A549 (cell line): ENCODE measurements around the gene CAPN9. TPM values are rescaled to one million over a fixed set of nuclear protein-coding genes. Genes with fewer than 3 reads are reported as not detected.

ENCODE experiments used
- ATAC-seq, 2 experiments: fragments of 200-7000 bp in 1 of 2; fragments of >200 bp in 1 of 2; cut with Nextera tagmentation in 1 of 2; cut with Tn5 transposase in 1 of 2; 3 replicates each; pipeline versions ENCODE4 v1.8.0 to v1.9.1; 2018 to 2020; ENCODE audit warnings: mild to moderate bottlenecking in 1 of 2, moderate library complexity in 1 of 2
- CTCF ChIA-PET: fragments of 300-600 bp; sonication (Branson Sonifier 250); formaldehyde crosslinking; extraction: SDS; loops from one replicate; lab custom pipeline; 2021; ENCODE audit warnings: antibody characterized with exemption, inconsistent platforms; lab: Yijun Ruan, JAX
- POLR2A ChIA-PET: fragments of 350-600 bp; formaldehyde crosslinking; extraction: SDS; loops from one replicate; lab custom pipeline; 2021; ENCODE audit warnings: antibody characterized with exemption, inconsistent platforms; lab: Yijun Ruan, JAX
- DNase-seq, 2 experiments: peaks; one replicate each; pipeline versions ENCODE4 v3.0.0 to v3.0.0-alpha.2; 2011 to 2016; ENCODE audit warnings: low read depth in 1 of 2, low spot score in 1 of 2
- FAIRE-seq: peaks from 2 replicates; lab custom pipeline; 2011; peaks lifted over from hg19 to GRCh38; lab: Jason Lieb, UNC
- H3K27ac ChIP-seq, 2 experiments: fragments of >200 bp; sonication (Bioruptor Twin); formaldehyde crosslinking; 3 replicates each; pipeline ENCODE4 v1.5.1; 2016 to 2017
- H3K4me1 ChIP-seq: fragments of >200 bp; sonication (Bioruptor Twin); formaldehyde crosslinking; 3 replicates; pipeline ENCODE4 v1.6.1; 2016
- H3K4me2 ChIP-seq: fragments of >200 bp; sonication (Bioruptor Twin); formaldehyde crosslinking; 3 replicates; pipeline ENCODE4 v1.6.1; 2016
- H3K4me3 ChIP-seq: fragments of >200 bp; sonication (Bioruptor Twin); formaldehyde crosslinking; 3 replicates; pipeline ENCODE4 v1.5.1; 2016
- H3K9me3 ChIP-seq: fragments of >200 bp; sonication (Bioruptor Twin); formaldehyde crosslinking; 3 replicates; pipeline ENCODE4 v1.6.1; 2016
- CHD4 ChIP-seq: fragments of 200-600 bp; sonication (generic); IDR thresholded peaks from 2 replicates; pipeline ENCODE4 v1.6.1; 2016; ENCODE audit warnings: antibody characterized with exemption, mild to moderate bottlenecking, borderline replicate concordance
- E2F6 ChIP-seq: IDR thresholded peaks from 2 replicates; pipeline ENCODE4 v1.6.1; 2012; ENCODE audit warnings: low read depth, borderline replicate concordance
- ELK1 ChIP-seq: fragments of 150-350 bp; IDR thresholded peaks from 2 replicates; pipeline ENCODE4 v1.6.1; 2014; ENCODE audit warnings: low read depth, mild to moderate bottlenecking, low read length
- ESRRA ChIP-seq: fragments of 150-350 bp; IDR thresholded peaks from 2 replicates; pipeline ENCODE4 v1.6.1; 2014; ENCODE audit warnings: mild to moderate bottlenecking, low read length, borderline replicate concordance
- FOXS1 ChIP-seq: fragments of 250-450 bp; sonication (Bioruptor Pico); IDR thresholded peaks from 2 replicates; pipeline ENCODE4 v1.5.0; 2020; ENCODE audit warnings: mild to moderate bottlenecking, moderate library complexity
- HMGXB4 ChIP-seq: fragments of 250-450 bp; sonication (Bioruptor Pico); IDR thresholded peaks from 2 replicates; pipeline ENCODE4 v1.5.0; 2021; ENCODE audit warnings: mild to moderate bottlenecking, moderate library complexity, borderline replicate concordance
- HOXA7 ChIP-seq: fragments of 250-450 bp; sonication (Bioruptor Pico); IDR thresholded peaks from 2 replicates; pipeline ENCODE4 v1.5.0; 2020; ENCODE audit warnings: mild to moderate bottlenecking, moderate library complexity
- HOXB13 ChIP-seq: fragments of 250-450 bp; sonication (Bioruptor Pico); IDR thresholded peaks from 2 replicates; pipeline ENCODE4 v1.5.0; 2020; ENCODE audit warnings: low read depth, mild to moderate bottlenecking, moderate library complexity
- JUNB ChIP-seq: fragments of >200 bp; sonication (Bioruptor Twin); formaldehyde crosslinking; IDR thresholded peaks from 2 replicates; pipeline ENCODE4 v1.6.1; 2016
- KDM1A ChIP-seq: fragments of 200-600 bp; sonication (generic); IDR thresholded peaks from 2 replicates; pipeline ENCODE4 v1.6.1; 2016; ENCODE audit warnings: low read depth, mild to moderate bottlenecking
- KDM5A ChIP-seq: fragments of 200-600 bp; sonication (generic); IDR thresholded peaks from 2 replicates; pipeline ENCODE4 v1.6.1; 2016; ENCODE audit warnings: antibody characterized with exemption, mild to moderate bottlenecking
- NFE2L2 ChIP-seq: fragments of 150-350 bp; conservative IDR thresholded peaks from 2 replicates; pipeline ENCODE4 v1.6.1; 2014; ENCODE audit warnings: low read length
- NPAS2 ChIP-seq: fragments of 250-450 bp; sonication (Bioruptor Pico); IDR thresholded peaks from 2 replicates; pipeline ENCODE4 v1.8.0; 2022; ENCODE audit warnings: mild to moderate bottlenecking, moderate library complexity, borderline replicate concordance
- NR3C1 ChIP-seq: fragments of >200 bp; sonication (Bioruptor Twin); formaldehyde crosslinking; IDR thresholded peaks from 3 replicates; pipeline ENCODE4 v1.6.1; 2017
- PHF8 ChIP-seq: fragments of 200-600 bp; sonication (generic); IDR thresholded peaks from 2 replicates; pipeline ENCODE4 v1.6.1; 2016; ENCODE audit warnings: low read depth, mild to moderate bottlenecking, antibody characterized with exemption, moderate library complexity, borderline replicate concordance
- POLR2AphosphoS2 ChIP-seq: conservative IDR thresholded peaks from 2 replicates; pipeline ENCODE4 v1.6.1; 2012; ENCODE audit warnings: low read length, improper control_type of control experiment, inconsistent platforms
- RCOR1 ChIP-seq: fragments of 150-350 bp; IDR thresholded peaks from 2 replicates; pipeline ENCODE4 v1.6.1; 2014; ENCODE audit warnings: antibody characterized with exemption, low read length, low read depth
- TP53 ChIP-seq: fragments of 250-450 bp; sonication (Bioruptor Pico); IDR thresholded peaks from 2 replicates; pipeline ENCODE4 v1.5.0; 2021; ENCODE audit warnings: mild to moderate bottlenecking, moderate library complexity
- ZC3H11A ChIP-seq: fragments of 450-650 bp; IDR thresholded peaks from 2 replicates; pipeline ENCODE4 v1.6.1; 2014; ENCODE audit warnings: antibody characterized with exemption, mild to moderate bottlenecking
- ZSCAN20 ChIP-seq: fragments of 250-450 bp; sonication (Bioruptor Pico); IDR thresholded peaks from 2 replicates; pipeline ENCODE4 v1.8.0; 2022; ENCODE audit warnings: mild to moderate bottlenecking, moderate library complexity
- WGBS: methylation state at CpG from one replicate; pipeline ENCODE4 v1.1.6; 2017; ENCODE audit errors: missing lambda C conversion rate; 5-methylcytosine and 5-hydroxymethylcytosine counted together
- polyA plus RNA-seq, 4 experiments: library from polyadenylated mRNA; depleted of rRNA in 3 of 4; stranded (reverse); fragments of >200 nt; fragmentation: RNase III in 1 of 4; extraction: RNeasy Plus Mini Kit Qiagen cat#74134 plus additional on column Dnase treatment in 1 of 4; gene quantifications; 2 replicates in 3 of 4; 3 replicates in 1 of 4; pipeline ENCODE4 v1.2.3, GENCODE V29; 2011 to 2017

CAPN9 gene
- polyA plus RNA-seq, 2 of the 4 experiments (the other 2 are of a cell fraction) = not detected

- CTCF ChIA-PET = interaction anchor here (2.1 kb wide), 1 partner anchor 9 kb away, joined by 8 read pairs; no protein-coding TSS in a partner anchor
Observed at GRCh38 chr1:230753191-230753585, 6.0 kb downstream of the CAPN9 start.

GRCh38 chr1:230753586-230754251 lies 6.5 kb downstream of the CAPN9 start:
- Histone ChIP-seq H3K27ac (no peak overlapping the region), H3K9me3 (no peaks in the 10 kb centered on the region), H3K4me1 (no peaks in the 10 kb centered on the region), H3K4me2 (no peak overlapping the region), H3K4me3 (no peak overlapping the region)
- DNase-seq (no peak), FAIRE-seq (no peak), ATAC-seq (peak in 1 of 2 experiments; percentile 60; a peak in 3 of 6 replicates)
- ChIA-PET CTCF (interaction anchor here (2.1 kb wide), 1 partner anchor 9 kb away, joined by 8 read pairs; no protein-coding TSS in a partner anchor), POLR2A (no interaction called here)
- WGBS = 67% methylated on average over 23 of the region's 24 CpGs
- TF ChIP-seq HOXB13 (no peak), E2F6 (no peak), ZC3H11A (no peak), CHD4 (no peak), HMGXB4 (CRISPR knock-in tag) (no peak), JUNB (no peak), KDM5A (no peak), ZSCAN20 (CRISPR knock-in tag) (no peak), ESRRA (no peak), HOXA7 (CRISPR knock-in tag) (no peak)

More at GRCh38 chr1:230753191-230753585, 6.0 kb downstream of the CAPN9 start:
- 91% methylated on average over 5 of the region's 5 CpGs for WGBS
- Histone ChIP-seq H3K27ac (no peak overlapping the region), H3K4me1 (no peaks in the 10 kb centered on the region), H3K9me3 (no peaks in the 10 kb centered on the region)
- TF ChIP-seq ELK1 (no peak), NPAS2 (CRISPR knock-in tag) (no peak), FOXS1 (CRISPR knock-in tag) (no peak), POLR2AphosphoS2 (no peak), ZSCAN20 (CRISPR knock-in tag) (no peak), CHD4 (no peak), TP53 (no peak), NFE2L2 (no peak), NR3C1 (no peak)
- TF ChIP-seq, all 56 proteins: peak for 0
- POLR2A ChIA-PET = no interaction called here
- no peak for ATAC-seq
- no peak for FAIRE-seq
- Histone ChIP-seq H3K4me3 (no peak overlapping the region), H3K4me2 (no peak overlapping the region)
- DNase-seq = no peak

GRCh38 chr1:230754796-230755195 lies 7.6 kb downstream of the CAPN9 start:
- CTCF ChIA-PET = interaction anchor here (1.1 kb wide), 1 partner anchor 12 kb away, joined by 3 read pairs; no protein-coding TSS in a partner anchor
- no peak for DNase-seq

More at GRCh38 chr1:230754796-230755195, 7.6 kb downstream of the CAPN9 start:
- no peak for TF ChIP-seq E2F6
- TF ChIP-seq PHF8 = no peak
- TF ChIP-seq KDM5A = no peak
- TF ChIP-seq CHD4 = no peak
- no peak for TF ChIP-seq KDM1A
- no peak for TF ChIP-seq RCOR1
- no peak for TF ChIP-seq TP53
- Histone ChIP-seq H3K9me3 (no peaks in the 10 kb centered on the region), H3K4me1 (no peaks in the 10 kb centered on the region), H3K4me2 (no peak overlapping the region), H3K4me3 (no peak overlapping the region), H3K27ac (no peak overlapping the region)
- ATAC-seq (peak in 1 of 2 experiments; percentile 36; a peak in 3 of 6 replicates), FAIRE-seq (no peak)
- 67% methylated on average over 3 of the region's 3 CpGs for WGBS
- POLR2A ChIA-PET = no interaction called here
